ENCODE measurements around the gene MFSD2B. TPM values are rescaled to one million over a fixed set of nuclear protein-coding genes. Genes with fewer than 3 reads are reported as not detected.
"Not testable (repeated sequence)": the region's sequence is repeated elsewhere in the genome, so short reads cannot be mapped to it uniquely, and the experiment has no call there.

Gene MFSD2B
- total RNA-seq, 1 donor from 2014 or later = 0.10 TPM

- DNase-seq = no peak
Observed at GRCh38 chr2:24019729-24020128, 9.8 kb downstream of the MFSD2B start.

GRCh38 chr2:24020244-24020643 lies 10.4 kb downstream of the MFSD2B start:
- no peak for DNase-seq

- DNase-seq = no peak
Observed at GRCh38 chr2:24021122-24021998, 11.5 kb downstream of the MFSD2B start.

DNA sequence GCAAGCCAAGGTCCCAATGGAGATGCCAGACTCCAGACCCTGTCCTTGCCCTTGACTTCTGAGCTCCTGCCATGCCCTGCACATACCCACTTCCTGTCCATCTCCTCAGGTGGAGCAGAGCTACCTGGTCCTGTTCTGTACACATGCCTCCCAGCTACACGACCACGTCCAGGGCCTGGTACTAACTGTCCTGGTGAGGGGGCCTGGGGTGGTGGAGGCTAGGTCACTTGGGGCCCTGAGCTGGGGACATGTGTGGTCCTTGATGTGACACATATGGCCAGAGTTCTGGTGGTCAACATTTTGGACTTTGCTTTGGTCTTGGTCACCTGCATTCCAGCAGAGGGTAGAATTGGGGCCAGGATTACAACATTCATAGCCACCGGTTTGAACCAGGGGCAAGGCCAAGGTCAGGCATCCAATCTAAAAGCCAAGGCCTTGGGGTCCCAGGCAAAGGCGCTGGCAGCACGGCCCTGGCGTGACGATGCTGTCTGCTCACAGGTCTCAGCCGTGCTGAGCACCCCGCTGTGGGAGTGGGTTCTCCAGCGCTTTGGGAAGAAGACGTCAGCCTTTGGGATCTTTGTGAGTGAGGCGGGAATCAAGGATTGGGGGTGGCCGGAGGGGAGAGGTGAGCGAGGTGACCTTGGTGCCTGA lies 12.6 kb downstream of the MFSD2B start:
- no peak for DNase-seq

DNA sequence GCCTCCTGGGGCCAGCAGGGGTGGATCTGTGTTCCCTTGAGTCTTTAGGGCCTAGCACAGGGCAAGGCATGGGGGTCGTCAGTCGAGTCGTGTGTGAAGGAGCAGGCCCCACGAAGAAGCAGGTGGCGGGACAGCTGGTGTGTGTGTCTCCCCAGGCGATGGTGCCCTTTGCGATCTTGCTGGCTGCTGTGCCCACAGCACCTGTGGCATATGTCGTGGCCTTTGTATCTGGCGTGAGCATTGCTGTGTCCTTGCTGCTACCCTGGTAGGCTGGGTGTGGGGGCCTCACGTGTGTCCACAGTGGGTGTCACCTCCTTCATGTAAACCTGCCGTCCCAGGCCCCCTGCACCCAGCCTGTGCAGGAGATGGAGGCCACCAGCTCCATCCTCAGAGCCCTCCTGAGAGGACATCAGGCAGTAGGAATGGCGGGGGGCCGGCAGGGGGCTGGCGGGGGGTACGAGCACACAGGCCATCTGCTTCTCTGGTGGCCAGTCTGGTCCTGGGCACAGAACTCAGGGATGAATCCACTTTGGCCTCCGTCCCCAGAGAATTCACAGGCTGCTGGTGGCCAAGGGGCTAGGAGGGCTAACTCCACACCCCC lies 13.2 kb downstream of the MFSD2B start:
- DNase-seq = no peak

DNA sequence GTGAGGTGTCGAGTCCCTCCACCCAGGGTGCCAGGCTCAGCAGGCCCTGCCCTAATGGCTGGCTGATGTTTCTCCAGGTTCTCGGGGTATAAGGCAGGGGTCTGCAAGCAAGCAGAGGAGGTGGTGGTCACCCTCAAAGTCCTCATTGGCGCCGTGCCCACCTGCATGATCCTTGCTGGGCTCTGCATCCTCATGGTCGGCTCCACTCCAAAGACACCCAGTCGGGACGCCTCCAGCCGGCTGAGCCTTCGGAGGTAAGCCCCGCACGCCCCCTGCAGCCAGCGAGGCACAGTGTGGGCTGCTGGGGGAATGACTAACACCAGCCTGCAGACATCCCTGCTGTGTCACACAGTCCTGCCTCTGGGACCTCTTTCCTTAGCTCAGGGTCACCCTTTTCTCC lies 14.1 kb downstream of the MFSD2B start:
- no peak for DNase-seq

DNA sequence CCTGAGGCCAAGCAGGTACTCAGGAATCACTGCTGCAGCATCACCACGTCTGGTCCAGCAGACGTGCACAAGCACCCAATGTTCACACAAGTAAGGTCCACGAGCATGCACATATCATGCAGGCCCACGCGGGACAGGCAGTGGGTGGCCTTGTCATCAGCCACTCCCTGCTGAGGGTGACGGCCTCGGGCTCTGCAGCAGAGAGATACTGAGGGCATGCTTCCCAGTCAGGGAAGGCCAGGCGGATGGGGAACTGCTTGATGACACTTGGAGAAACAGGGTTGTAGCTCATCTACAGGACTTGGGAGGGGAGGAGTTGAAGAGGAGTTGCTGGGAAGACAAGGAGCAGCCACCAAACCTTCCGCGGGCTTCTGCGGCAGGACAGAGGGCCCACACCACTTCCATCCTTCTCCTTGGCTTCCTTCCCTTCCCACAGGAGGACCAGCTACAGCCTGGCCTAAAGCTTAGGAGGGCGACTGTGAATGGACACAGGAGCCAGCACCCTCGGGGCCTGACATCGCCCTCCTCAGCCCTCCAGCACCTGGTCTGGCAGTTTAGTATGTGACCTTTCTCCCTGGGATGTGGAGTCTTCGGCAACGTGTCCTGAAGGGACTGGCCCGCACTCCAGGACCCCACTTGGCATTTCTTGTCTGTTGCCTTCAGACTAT lies 15.2 kb downstream of the MFSD2B start:
- DNase-seq = no peak

GRCh38 chr2:24026233-24026632 lies 16.3 kb downstream of the MFSD2B start:
- no peak for DNase-seq

- no peak for DNase-seq
Observed at GRCh38 chr2:24038786-24039499, 29.1 kb downstream of the MFSD2B start.

DNA sequence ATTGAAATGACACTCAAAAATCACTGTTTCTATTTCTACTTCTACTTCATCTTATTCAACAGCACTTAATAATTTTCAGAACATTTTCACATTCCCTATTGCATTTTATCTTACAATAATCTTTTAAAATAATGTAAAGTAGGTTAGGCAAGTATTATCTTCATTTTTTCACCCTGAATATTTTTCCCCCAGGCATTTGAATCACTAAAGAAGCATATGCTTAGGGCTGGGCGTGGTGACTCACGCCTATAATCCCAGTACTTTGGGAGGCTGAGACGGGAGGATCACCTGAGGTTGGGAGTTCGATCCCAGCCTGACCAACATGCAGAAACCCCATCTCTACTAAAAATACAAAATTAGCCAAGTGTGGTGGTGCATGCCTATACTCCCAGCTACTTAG lies 30.6 kb downstream of the MFSD2B start:
- no peak for DNase-seq

GRCh38 chr2:24043133-24043532 lies 33.2 kb downstream of the MFSD2B start:
- DNase-seq = not testable (repeated sequence)

DNA sequence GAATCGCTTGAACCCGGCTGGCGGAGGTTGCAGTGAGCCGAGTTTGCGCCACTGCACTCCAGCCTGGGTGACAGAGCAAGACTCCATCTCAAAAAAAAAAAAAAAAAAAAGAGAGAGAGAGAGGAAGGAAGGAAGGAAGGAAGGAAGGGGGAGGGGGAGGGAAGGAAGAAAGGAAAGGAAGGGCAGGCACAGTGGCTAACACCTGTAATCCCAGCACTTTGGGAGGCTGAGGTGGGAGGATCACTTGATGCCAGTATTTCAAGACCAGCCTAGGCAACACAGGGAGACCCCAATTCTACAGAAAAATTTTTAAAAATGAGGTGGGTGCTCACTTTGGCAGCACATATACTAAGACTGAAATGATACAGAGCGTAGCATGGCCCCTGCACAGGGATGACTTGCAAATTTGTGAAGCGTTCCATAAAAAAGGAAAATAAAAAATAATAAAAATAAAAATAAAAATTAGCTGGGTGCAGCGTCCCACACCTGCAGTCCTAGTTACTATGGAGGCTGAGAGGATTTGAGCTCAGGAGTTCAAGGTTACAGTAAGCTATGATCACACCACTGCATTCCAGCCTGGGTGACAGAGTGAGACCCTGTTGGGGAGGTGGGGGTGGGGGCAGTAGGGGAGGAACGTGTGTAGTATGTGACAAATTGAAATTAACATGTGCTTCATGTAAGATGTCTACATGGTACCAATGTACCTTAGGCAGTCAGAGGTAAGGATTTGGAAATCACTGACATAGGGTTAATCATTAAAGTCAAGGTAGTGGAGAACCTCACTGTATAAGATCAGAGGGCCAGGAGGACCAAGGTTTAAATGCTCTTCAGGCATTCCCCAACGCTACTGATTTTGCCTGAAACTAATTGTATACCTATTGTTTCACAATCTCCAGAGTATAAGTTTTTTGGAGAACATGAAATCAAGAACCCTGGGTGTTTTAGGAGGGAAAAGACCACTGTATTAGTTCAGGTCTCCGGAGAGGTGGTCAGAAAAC lies 35.9 kb downstream of the MFSD2B start:
- no peak for DNase-seq

DNA sequence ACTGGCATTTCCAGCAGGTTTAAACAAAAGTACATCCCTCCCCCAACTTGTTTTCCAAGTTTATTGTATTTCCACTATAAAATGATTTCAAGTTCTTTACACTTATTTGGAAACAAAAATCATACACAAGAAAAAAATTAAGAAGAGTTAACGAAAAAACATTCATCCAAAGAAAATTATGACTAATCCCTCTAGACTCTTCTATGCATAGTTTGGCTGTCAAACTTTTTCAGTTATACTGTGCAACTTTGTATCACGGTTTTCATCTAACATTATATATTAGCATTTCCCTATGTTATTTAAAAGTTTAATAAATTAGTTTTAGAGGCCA lies 36.7 kb downstream of the MFSD2B start:
- DNase-seq = no peak

DNA sequence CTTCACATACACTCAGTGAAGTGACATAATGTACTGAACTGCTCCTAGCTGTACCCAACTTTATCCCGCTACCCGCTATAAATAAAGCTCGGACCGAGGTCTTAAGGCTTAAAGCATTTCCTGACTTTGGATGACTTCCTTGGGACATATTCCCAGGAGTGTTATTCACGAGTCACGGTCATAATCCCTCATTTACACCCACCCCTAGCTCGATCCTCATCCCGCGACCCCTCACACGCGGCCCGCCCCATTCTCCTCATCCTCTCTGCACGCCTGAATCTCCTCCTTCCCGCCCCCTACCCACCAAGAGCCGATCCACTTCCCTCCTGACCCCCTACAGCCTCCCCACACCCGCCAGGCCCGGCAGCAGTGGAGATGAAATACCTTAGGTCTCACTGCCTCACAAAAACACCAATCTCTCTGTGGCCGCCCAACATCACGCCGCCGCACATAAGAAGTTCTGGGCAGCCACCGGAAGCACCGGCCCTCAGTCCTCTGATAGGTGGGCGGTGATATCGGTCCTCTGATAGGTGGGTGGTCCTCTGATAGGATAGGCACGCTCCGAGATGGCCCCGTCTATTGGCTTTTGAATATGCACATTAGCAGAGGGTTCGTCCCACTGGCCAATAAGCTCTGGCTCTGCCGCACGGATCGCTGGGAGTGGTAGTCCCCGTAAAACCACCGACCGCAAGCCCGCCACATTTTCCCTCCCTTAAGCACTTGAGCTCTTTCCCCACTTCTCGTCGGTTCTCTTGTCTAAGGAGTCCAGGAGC lies 37.2 kb downstream of the MFSD2B start, which contains the start of gene WDCP:
Gene WDCP, minus strand, starts transcription at position 462 of the 773 bp plus-strand sequence. CDS start 7,897 bp downstream, outside the sequence.
- peak; percentile 99 for DNase-seq

DNA sequence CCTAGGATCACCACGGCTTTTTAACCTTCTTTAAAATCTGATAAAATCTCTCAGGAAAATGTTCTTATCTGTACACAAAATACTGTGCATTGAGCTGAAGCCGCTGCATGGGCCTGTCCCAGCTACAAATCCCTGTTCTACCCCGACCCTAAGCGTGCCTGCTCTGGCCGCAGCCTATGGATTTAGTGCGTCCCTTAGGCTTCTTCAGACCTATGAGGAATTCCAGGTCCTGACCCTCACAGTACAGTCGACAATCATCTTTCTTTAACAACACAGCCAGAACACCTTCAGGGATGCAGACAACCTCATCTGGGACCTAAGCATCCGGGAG lies 37.8 kb downstream of the MFSD2B start:
- no peak for DNase-seq

- DNase-seq = no peak
Observed at GRCh38 chr2:24048769-24049484, 39.0 kb downstream of the MFSD2B start.

GRCh38 chr2:24049485-24050021 lies 39.7 kb downstream of the MFSD2B start, which contains the start of gene FKBP1B:
FKBP1B (plus strand) TSS chr2:24049741; CDS start chr2:24049850, 109 bp downstream.
- DNase-seq = peak; percentile 72

GRCh38 chr2:24050041-24050979 lies 40.4 kb downstream of the MFSD2B start:
- DNase-seq = peak; percentile 24
